Colonic mucosa (tissue), 4 donors: ENCODE results near the gene LHPP. TPM values are rescaled to one million over a fixed set of nuclear protein-coding genes. Genes with fewer than 3 reads are reported as not detected.

Experiments
- DNase-seq: peaks from one replicate; pipeline ENCODE4 v3.0.0-alpha.2; 2020
- H3K27ac ChIP-seq: fragments of 200-600 bp; one replicate; pipeline ENCODE4 v1.8.0; 2021
- H3K27me3 ChIP-seq: fragments of 200-600 bp; one replicate; pipeline ENCODE4 v1.8.0; 2021
- H3K36me3 ChIP-seq: fragments of 200-600 bp; one replicate; pipeline ENCODE4 v1.8.0; 2021
- H3K4me1 ChIP-seq: fragments of 200-600 bp; one replicate; pipeline ENCODE4 v1.8.0; 2021; ENCODE audit warnings: mild to moderate bottlenecking
- H3K4me3 ChIP-seq: fragments of 200-600 bp; one replicate; pipeline ENCODE4 v1.8.0; 2021
- H3K9ac ChIP-seq, 2 donors: one replicate each; pipeline ENCODE4 v1.7.0; 2013; ENCODE audit warnings: control low read depth in 2 of 2, low read depth in 2 of 2, low read length in 2 of 2
- H3K9me3 ChIP-seq: fragments of 200-600 bp; one replicate; pipeline ENCODE4 v1.8.0; 2021
- CTCF ChIP-seq: fragments of 200-600 bp; IDR thresholded peaks from one replicate; pipeline ENCODE4 v1.8.0; 2022; ENCODE audit warnings: antibody characterized with exemption, mild to moderate bottlenecking
- intact Hi-C: fragments of 100-400 bp; cut with DNase I; formaldehyde crosslinking; loops from one replicate; pipeline ENCODE4 v1.14.1; 2022
- total RNA-seq, 2 donors: library from RNA; stranded (reverse); fragmentation: NEBNext Ultra II Directional in 1 of 2; extraction: Animal tissue kit (Norgen Biotek cat#: 25700) in 1 of 2; gene quantifications; one replicate each; pipeline ENCODE4 v1.2.1, GENCODE V29; 2021
- donor health status: healthy.
- donor health status: DM: no; HTN: no; CAD: no.
- donor health status: DM: no; HTN: no; CAD: no.

LHPP gene
- total RNA-seq, 2 donors from 2014 or later = 12.8 to 24.6 TPM

- no peaks in the 10 kb centered on the region for H3K36me3 ChIP-seq
- intact Hi-C loops = no loop called here
- no peak for TF ChIP-seq CTCF
- no peak overlapping the region for H3K9ac ChIP-seq
- no peaks in the 10 kb centered on the region for H3K27me3 ChIP-seq
- no peak for DNase-seq
- H3K4me3 ChIP-seq = no peak overlapping the region
- no peaks in the 10 kb centered on the region for H3K4me1 ChIP-seq
- no peaks in the 10 kb centered on the region for H3K9me3 ChIP-seq
- H3K27ac ChIP-seq = no peak overlapping the region
Measured at GRCh38 chr10:124482236-124482800, 20.7 kb downstream of the LHPP start.

- intact Hi-C loops = no loop called here
- DNase-seq = no peak
- no peak for TF ChIP-seq CTCF
Measured at GRCh38 chr10:124482876-124483275, 21.3 kb downstream of the LHPP start.

GRCh38 chr10:124484031-124484430 lies 22.4 kb downstream of the LHPP start:
- H3K36me3 ChIP-seq = no peaks in the 10 kb centered on the region
- TF ChIP-seq CTCF = no peak
- no peak overlapping the region for H3K27ac ChIP-seq
- H3K9ac ChIP-seq = no peak overlapping the region
- H3K9me3 ChIP-seq = no peaks in the 10 kb centered on the region
- DNase-seq = no peak
- H3K27me3 ChIP-seq = no peaks in the 10 kb centered on the region
- intact Hi-C loops = no loop called here
- no peak overlapping the region for H3K4me3 ChIP-seq
- no peaks in the 10 kb centered on the region for H3K4me1 ChIP-seq

More at GRCh38 chr10:124482876-124483275, 21.3 kb downstream of the LHPP start:
- Histone ChIP-seq H3K4me1 (no peaks in the 10 kb centered on the region), H3K9me3 (no peaks in the 10 kb centered on the region), H3K36me3 (no peaks in the 10 kb centered on the region), H3K4me3 (no peak overlapping the region), H3K9ac (no peak overlapping the region), H3K27ac (no peak overlapping the region), H3K27me3 (no peaks in the 10 kb centered on the region)

- no peaks in the 10 kb centered on the region for H3K9me3 ChIP-seq
- intact Hi-C loops = no loop called here
Measured at GRCh38 chr10:124484661-124485060, 23.0 kb downstream of the LHPP start.

GRCh38 chr10:124486635-124487034 lies 25.0 kb downstream of the LHPP start:
- H3K9me3 ChIP-seq = no peaks in the 10 kb centered on the region
- intact Hi-C loops = no loop called here
- no peaks in the 10 kb centered on the region for H3K36me3 ChIP-seq
- H3K9ac ChIP-seq = no peak overlapping the region
- H3K4me1 ChIP-seq = no peaks in the 10 kb centered on the region
- no peak for DNase-seq
- H3K27me3 ChIP-seq = no peaks in the 10 kb centered on the region
- TF ChIP-seq CTCF = no peak
- H3K27ac ChIP-seq = no peak overlapping the region
- H3K4me3 ChIP-seq = no peak overlapping the region

More at GRCh38 chr10:124484661-124485060, 23.0 kb downstream of the LHPP start:
- Histone ChIP-seq H3K9ac (no peak overlapping the region), H3K4me1 (no peaks in the 10 kb centered on the region), H3K36me3 (no peaks in the 10 kb centered on the region), H3K4me3 (no peak overlapping the region), H3K27me3 (no peaks in the 10 kb centered on the region), H3K27ac (no peak overlapping the region)
- DNase-seq = no peak
- no peak for TF ChIP-seq CTCF
